AG10803 (cell line): ENCODE measurements around the gene PPP1R3G.

Experiments used
- DNase-seq: peaks from one replicate; pipeline ENCODE4 v3.0.0; 2010; ENCODE audit warnings: low read depth
- H3K4me3 ChIP-seq: 2 replicates; pipeline ENCODE4 v1.5.1; 2011; ENCODE audit warnings: mild to moderate bottlenecking, low read length, control low read depth
- TF ChIP-seq, protein P1 (sequence below): conservative IDR thresholded peaks from 2 replicates; pipeline ENCODE4 v1.5.1; 2011; ENCODE audit warnings: mild to moderate bottlenecking, low read length, control low read depth, inconsistent platforms

The PPP1R3G gene

DNA sequence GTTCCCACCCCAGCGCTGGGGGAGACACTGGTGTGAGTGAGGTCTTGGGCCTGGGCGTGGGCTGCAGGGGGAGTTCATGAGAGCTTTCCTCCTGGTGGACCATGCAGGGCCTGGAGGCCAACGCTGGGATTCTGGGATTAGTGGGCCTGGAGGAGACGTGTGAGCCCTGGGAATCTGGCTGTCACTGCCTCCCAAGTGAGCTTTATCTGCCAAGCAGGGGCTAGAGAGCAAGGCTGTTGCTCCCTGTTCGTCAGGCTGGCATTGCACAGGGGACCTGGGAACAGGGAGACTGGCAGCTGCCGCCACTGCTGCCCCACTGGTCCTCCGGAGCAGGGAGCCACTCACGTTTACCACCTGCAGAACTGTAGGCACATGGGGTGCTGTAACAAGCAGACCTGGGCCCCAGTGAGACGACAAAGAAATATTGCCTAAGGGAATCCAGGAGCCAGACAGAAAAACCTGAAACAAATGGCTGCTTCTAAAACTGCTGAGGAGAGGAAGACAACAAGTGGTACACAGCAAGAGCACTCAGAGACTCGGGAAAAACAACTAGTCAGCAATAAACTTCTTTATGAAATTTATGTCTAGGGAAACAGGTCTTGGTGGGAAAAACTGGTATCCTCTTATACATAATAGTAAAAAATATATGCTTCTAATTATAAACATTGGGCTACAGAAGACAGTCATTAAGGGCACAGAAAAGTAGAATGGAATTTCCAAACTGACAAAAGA, 45.2 kb downstream of the PPP1R3G start:
- TF ChIP-seq, protein P1, sequence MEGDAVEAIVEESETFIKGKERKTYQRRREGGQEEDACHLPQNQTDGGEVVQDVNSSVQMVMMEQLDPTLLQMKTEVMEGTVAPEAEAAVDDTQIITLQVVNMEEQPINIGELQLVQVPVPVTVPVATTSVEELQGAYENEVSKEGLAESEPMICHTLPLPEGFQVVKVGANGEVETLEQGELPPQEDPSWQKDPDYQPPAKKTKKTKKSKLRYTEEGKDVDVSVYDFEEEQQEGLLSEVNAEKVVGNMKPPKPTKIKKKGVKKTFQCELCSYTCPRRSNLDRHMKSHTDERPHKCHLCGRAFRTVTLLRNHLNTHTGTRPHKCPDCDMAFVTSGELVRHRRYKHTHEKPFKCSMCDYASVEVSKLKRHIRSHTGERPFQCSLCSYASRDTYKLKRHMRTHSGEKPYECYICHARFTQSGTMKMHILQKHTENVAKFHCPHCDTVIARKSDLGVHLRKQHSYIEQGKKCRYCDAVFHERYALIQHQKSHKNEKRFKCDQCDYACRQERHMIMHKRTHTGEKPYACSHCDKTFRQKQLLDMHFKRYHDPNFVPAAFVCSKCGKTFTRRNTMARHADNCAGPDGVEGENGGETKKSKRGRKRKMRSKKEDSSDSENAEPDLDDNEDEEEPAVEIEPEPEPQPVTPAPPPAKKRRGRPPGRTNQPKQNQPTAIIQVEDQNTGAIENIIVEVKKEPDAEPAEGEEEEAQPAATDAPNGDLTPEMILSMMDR, result no peak
- DNase-seq, result no peak
- H3K4me3 ChIP-seq, result no peak overlapping the region

DNA sequence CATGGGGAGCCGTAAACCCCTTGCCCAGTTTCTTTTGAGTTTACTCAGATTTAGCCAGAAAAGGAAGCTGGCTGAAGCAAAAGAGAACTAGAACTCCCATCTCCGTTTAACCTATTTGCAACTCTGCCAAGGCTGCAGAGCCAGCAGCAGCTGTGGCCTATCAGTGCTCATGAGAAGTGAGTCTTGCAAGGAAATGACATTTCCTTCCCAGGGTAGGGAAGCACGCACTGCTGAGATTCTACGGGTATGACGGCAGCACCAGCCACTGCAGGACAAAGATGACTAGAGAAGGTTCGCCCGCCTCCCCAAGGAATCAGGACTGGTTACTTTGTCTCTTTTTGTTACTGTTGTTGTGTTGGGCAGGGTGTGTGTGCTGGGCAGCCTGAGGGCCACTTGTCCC, 47.6 kb downstream of the PPP1R3G start:
- TF ChIP-seq, protein P1, result no peak
- peak; percentile 94 for DNase-seq
- peak overlapping the region; percentile 24 for H3K4me3 ChIP-seq

DNA sequence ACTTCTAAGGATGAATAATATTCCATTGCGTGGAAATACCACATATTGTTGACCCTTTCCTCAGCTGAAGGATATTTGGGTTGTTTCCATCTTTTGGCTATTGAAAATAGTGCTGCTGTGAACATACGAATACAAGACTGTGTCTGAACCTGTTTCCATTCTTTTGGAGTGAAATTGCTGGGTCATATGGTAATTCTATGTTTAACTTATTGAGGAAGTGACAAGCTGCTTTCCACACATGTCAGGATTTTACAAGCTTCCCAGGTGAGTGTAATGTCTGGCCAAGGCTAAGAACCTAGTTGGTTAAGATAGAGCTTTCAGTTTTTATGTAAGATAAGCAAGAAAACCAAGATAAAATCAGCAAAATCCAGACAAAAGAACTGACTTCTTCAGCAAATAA, 48.8 kb downstream of the PPP1R3G start:
- DNase-seq, result no peak
- TF ChIP-seq, protein P1, result no peak
- no peak overlapping the region for H3K4me3 ChIP-seq

GRCh38 chr6:5135788-5136376, 50.7 kb downstream of the PPP1R3G start:
- DNase-seq, result no peak
- H3K4me3 ChIP-seq, result no peak overlapping the region

GRCh38 chr6:5136851-5137250, 51.7 kb downstream of the PPP1R3G start:
- no peak for DNase-seq
- TF ChIP-seq, protein P1, result no peak
- H3K4me3 ChIP-seq, result no peak overlapping the region

More at GRCh38 chr6:5135788-5136376, 50.7 kb downstream of the PPP1R3G start:
- TF ChIP-seq, protein P1, result peak; percentile 49
